ENCODE measurements around the gene GJC3. TPM values are rescaled to one million over a fixed set of nuclear protein-coding genes. Genes with fewer than 3 reads are reported as not detected.
A peak's percentile ranks its signal among the peaks of the same experiment; 100 is the strongest.

The GJC3 gene
- total RNA-seq, 6 experiments from 2014 or later = not detected

GRCh38 chr7:99930376-99930775, 956 bp upstream of the GJC3 start:
- peaks cover 18% of the 10 kb centered on the region for H3K4me1 Mint-ChIP-seq (ENCODE audit: low read depth)
- peaks cover 26% of the 10 kb centered on the region for H3K27me3 Mint-ChIP-seq (ENCODE audit: insufficient read depth)
- no peaks in the 10 kb centered on the region for H3K36me3 Mint-ChIP-seq (ENCODE audit: low read depth)
- H3K4me3 Mint-ChIP-seq = no peak overlapping the region
- TF ChIP-seq, protein P1, sequence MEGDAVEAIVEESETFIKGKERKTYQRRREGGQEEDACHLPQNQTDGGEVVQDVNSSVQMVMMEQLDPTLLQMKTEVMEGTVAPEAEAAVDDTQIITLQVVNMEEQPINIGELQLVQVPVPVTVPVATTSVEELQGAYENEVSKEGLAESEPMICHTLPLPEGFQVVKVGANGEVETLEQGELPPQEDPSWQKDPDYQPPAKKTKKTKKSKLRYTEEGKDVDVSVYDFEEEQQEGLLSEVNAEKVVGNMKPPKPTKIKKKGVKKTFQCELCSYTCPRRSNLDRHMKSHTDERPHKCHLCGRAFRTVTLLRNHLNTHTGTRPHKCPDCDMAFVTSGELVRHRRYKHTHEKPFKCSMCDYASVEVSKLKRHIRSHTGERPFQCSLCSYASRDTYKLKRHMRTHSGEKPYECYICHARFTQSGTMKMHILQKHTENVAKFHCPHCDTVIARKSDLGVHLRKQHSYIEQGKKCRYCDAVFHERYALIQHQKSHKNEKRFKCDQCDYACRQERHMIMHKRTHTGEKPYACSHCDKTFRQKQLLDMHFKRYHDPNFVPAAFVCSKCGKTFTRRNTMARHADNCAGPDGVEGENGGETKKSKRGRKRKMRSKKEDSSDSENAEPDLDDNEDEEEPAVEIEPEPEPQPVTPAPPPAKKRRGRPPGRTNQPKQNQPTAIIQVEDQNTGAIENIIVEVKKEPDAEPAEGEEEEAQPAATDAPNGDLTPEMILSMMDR (IDR thresholded peaks at IDR 0.05) = no peak
- no peak overlapping the region for H3K27ac Mint-ChIP-seq
- no peak for DNase-seq
- no peaks in the 10 kb centered on the region for H3K9me3 Mint-ChIP-seq

DNA sequence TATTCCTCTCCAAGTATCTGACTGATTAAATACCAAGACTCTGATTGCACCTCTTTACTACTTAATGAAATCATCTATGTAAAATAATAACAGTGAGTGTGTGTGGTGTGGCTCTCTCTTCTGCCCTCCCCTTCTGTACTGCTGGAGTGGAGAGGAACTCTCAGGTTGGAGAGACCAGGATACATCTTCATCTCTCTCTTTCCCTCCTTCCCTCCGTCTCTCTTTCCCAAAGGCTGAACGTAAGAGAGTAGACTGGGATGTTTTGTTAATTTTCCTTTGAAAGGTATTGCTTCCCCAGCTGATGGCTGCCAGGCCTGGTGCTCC, 272 bp upstream of the GJC3 start:
- Mint-ChIP-seq H3K9me3 (no peaks in the 10 kb centered on the region), H3K27ac (no peak overlapping the region), H3K4me1 (ENCODE audit: low read depth) (peaks cover 18% of the 10 kb centered on the region), H3K4me3 (peak overlapping the region; percentile 84), H3K36me3 (ENCODE audit: low read depth) (no peaks in the 10 kb centered on the region), H3K27me3 (ENCODE audit: insufficient read depth) (peaks cover 21% of the 10 kb centered on the region)
- DNase-seq = no peak
- TF ChIP-seq, protein P1 (IDR thresholded peaks at IDR 0.05) = no peak

GRCh38 chr7:99928188-99928587, 1.2 kb downstream of the GJC3 start:
- no peak for DNase-seq
- TF ChIP-seq, protein P1 (IDR thresholded peaks at IDR 0.05) = no peak
- H3K36me3 Mint-ChIP-seq (ENCODE audit: low read depth) = no peaks in the 10 kb centered on the region
- H3K27me3 Mint-ChIP-seq (ENCODE audit: insufficient read depth) = peaks cover 13% of the 10 kb centered on the region
- H3K9me3 Mint-ChIP-seq = no peaks in the 10 kb centered on the region
- peaks cover 18% of the 10 kb centered on the region for H3K4me1 Mint-ChIP-seq (ENCODE audit: low read depth)
- H3K4me3 Mint-ChIP-seq = no peak overlapping the region
- no peak overlapping the region for H3K27ac Mint-ChIP-seq

DNA sequence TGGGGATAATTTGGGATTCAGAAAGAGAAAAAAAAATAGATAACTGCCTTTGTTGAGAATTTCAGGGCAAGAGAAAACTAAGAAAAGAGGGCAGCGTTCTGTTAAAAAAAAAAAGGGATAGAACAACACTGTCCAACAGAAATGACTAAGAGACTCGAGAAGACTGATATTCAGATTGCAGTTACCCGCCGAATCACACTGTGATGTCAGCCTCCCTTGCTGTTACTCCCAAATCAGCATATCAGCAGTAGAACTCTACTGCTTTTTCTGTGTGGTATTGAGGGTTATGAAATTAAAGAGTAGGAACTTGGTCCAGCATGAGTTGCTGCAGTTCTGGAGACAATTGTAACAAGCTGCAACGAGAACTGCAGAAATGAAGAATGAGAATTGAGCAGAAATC, 1.9 kb downstream of the GJC3 start:
- Mint-ChIP-seq H3K27me3 (ENCODE audit: insufficient read depth) (peaks cover 8% of the 10 kb centered on the region), H3K27ac (no peak overlapping the region), H3K4me3 (no peak overlapping the region), H3K9me3 (no peaks in the 10 kb centered on the region), H3K4me1 (ENCODE audit: low read depth) (peaks cover 18% of the 10 kb centered on the region), H3K36me3 (ENCODE audit: low read depth) (no peaks in the 10 kb centered on the region)
- no peak for DNase-seq
- TF ChIP-seq, protein P1 (IDR thresholded peaks at IDR 0.05) = no peak

GRCh38 chr7:99926321-99926720, 3.1 kb downstream of the GJC3 start:
- Mint-ChIP-seq H3K36me3 (ENCODE audit: low read depth) (peaks cover 9% of the 10 kb centered on the region), H3K27ac (no peak overlapping the region), H3K4me3 (no peak overlapping the region), H3K9me3 (no peaks in the 10 kb centered on the region), H3K27me3 (ENCODE audit: insufficient read depth) (peaks cover 8% of the 10 kb centered on the region), H3K4me1 (ENCODE audit: low read depth) (peaks cover 18% of the 10 kb centered on the region)
- TF ChIP-seq, protein P1 (IDR thresholded peaks at IDR 0.05) = no peak
- no peak for DNase-seq

GRCh38 chr7:99923200-99923599, 6.2 kb downstream of the GJC3 start:
- H3K27me3 Mint-ChIP-seq (ENCODE audit: insufficient read depth) = peaks cover 7% of the 10 kb centered on the region
- no peak overlapping the region for H3K27ac Mint-ChIP-seq
- peaks cover 27% of the 10 kb centered on the region for H3K36me3 Mint-ChIP-seq (ENCODE audit: low read depth)
- no peak overlapping the region for H3K4me3 Mint-ChIP-seq
- TF ChIP-seq, protein P1 (IDR thresholded peaks at IDR 0.05) = no peak
- peaks cover 13% of the 10 kb centered on the region for H3K4me1 Mint-ChIP-seq (ENCODE audit: low read depth)
- DNase-seq = no peak
- H3K9me3 Mint-ChIP-seq = peaks cover 9% of the 10 kb centered on the region

Measured in HFFc6 (cell line).